Mucosa of rectum (tissue), 2 donors: ENCODE data around the gene KIF5C.

Experiments
- H3K27ac ChIP-seq, 2 donors: one replicate each; pipeline ENCODE4 v1.7.0; 2013; ENCODE audit warnings: inconsistent platforms in 2 of 2, low read depth in 2 of 2, low read length in 2 of 2
- H3K27me3 ChIP-seq, 2 donors: one replicate each; pipeline ENCODE4 v1.7.0; 2013; ENCODE audit warnings: low read length in 2 of 2; ENCODE audit not compliant: control insufficient read depth in 2 of 2, insufficient read depth in 2 of 2
- H3K36me3 ChIP-seq, 2 donors: one replicate each; pipeline ENCODE4 v1.7.0; 2013; ENCODE audit warnings: low read length in 2 of 2; ENCODE audit not compliant: control insufficient read depth in 2 of 2, insufficient read depth in 2 of 2
- H3K4me1 ChIP-seq, 2 donors: one replicate each; pipeline ENCODE4 v1.7.0; 2013; ENCODE audit warnings: low read length in 2 of 2, mild to moderate bottlenecking in 1 of 2; ENCODE audit not compliant: control insufficient read depth in 2 of 2, insufficient read depth in 2 of 2
- H3K4me3 ChIP-seq, 2 donors: one replicate each; pipeline ENCODE4 v1.7.0; 2013; ENCODE audit warnings: low read length in 2 of 2
- H3K9ac ChIP-seq, 2 donors: one replicate each; pipeline ENCODE4 v1.7.0; 2013; ENCODE audit warnings: low read length in 2 of 2, low read depth in 1 of 2, mild to moderate bottlenecking in 1 of 2
- H3K9me3 ChIP-seq, 2 donors: one replicate each; pipeline ENCODE4 v1.7.0; 2013; ENCODE audit warnings: low read length in 2 of 2; ENCODE audit not compliant: control insufficient read depth in 2 of 2
- donor health status: healthy.
- donor health status: Normal muscosa, but diverticular disease.

KIF5C gene

GRCh38 chr2:148903294-148903693, 28.3 kb downstream of the KIF5C start:
- Histone ChIP-seq H3K4me1 (peaks cover 0 to 8% of the 10 kb centered on the region in 2 donors), H3K9me3 (no peaks in the 10 kb centered on the region), H3K9ac (no peak overlapping the region), H3K4me3 (no peak overlapping the region), H3K27ac (no peak overlapping the region), H3K27me3 (no peaks in the 10 kb centered on the region), H3K36me3 (no peaks in the 10 kb centered on the region)

DNA sequence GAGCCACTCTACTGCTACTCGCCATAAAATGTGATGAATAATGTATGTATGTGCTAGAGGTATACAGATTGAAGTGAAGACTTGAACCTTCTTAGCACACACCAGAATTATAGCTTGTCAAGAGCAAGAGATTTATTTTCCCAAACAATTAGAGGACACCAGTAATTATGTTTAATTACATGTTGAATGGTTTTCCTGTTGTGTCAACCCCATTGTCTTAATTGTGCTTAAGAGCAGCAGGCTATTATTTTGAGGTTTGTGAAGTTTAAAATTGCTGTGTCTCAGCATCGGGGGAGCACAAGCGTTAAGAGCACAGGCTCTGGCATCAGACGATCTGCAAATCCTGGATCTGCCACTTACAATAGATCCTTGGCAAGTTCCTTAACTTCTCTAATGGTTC, 29.0 kb downstream of the KIF5C start:
- no peak overlapping the region for H3K9ac ChIP-seq
- no peaks in the 10 kb centered on the region for H3K36me3 ChIP-seq
- no peaks in the 10 kb centered on the region for H3K9me3 ChIP-seq
- H3K27ac ChIP-seq = no peak overlapping the region
- H3K4me1 ChIP-seq = peaks cover 0 to 8% of the 10 kb centered on the region in 2 donors
- H3K4me3 ChIP-seq = no peak overlapping the region
- no peaks in the 10 kb centered on the region for H3K27me3 ChIP-seq

GRCh38 chr2:148906124-148906523, 31.1 kb downstream of the KIF5C start:
- Histone ChIP-seq H3K4me1 (peaks cover 0 to 4% of the 10 kb centered on the region in 2 donors), H3K9me3 (no peaks in the 10 kb centered on the region), H3K4me3 (no peak overlapping the region), H3K36me3 (no peaks in the 10 kb centered on the region), H3K27me3 (no peaks in the 10 kb centered on the region), H3K9ac (no peak overlapping the region), H3K27ac (no peak overlapping the region)

GRCh38 chr2:148907085-148907785, 32.2 kb downstream of the KIF5C start:
- H3K9me3 ChIP-seq = no peaks in the 10 kb centered on the region
- H3K9ac ChIP-seq = no peak overlapping the region
- H3K4me3 ChIP-seq = no peak overlapping the region
- H3K27ac ChIP-seq = no peak overlapping the region
- H3K4me1 ChIP-seq = peaks cover 0 to 4% of the 10 kb centered on the region in 2 donors
- no peaks in the 10 kb centered on the region for H3K27me3 ChIP-seq
- no peaks in the 10 kb centered on the region for H3K36me3 ChIP-seq

GRCh38 chr2:148909114-148909513, 34.1 kb downstream of the KIF5C start:
- H3K4me3 ChIP-seq = no peak overlapping the region
- no peaks in the 10 kb centered on the region for H3K9me3 ChIP-seq
- H3K4me1 ChIP-seq = no peaks in the 10 kb centered on the region
- H3K27ac ChIP-seq = no peak overlapping the region
- H3K36me3 ChIP-seq = no peaks in the 10 kb centered on the region
- no peak overlapping the region for H3K9ac ChIP-seq
- H3K27me3 ChIP-seq = no peaks in the 10 kb centered on the region

GRCh38 chr2:148913061-148913460, 38.0 kb downstream of the KIF5C start:
- no peak overlapping the region for H3K9ac ChIP-seq
- no peak overlapping the region for H3K4me3 ChIP-seq
- no peaks in the 10 kb centered on the region for H3K36me3 ChIP-seq

DNA sequence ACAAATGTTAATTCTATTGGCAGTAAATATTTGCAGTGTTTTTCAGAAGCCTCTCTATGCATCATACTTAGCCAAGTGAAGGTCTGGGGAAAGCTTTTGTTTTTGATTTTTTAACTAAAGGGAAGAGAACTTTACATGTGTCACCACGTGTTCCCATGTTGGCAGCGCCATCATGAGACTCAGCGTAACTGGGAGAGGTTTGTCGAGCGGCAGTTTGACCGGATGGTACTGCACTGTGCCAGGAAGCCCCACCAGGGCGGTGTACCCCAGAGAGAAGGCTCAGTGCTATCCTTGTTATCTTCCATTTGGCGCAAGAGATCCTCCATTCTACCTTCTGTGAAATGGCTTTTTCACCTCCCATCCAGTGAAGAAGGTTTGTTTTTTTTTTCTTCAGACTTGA, 38.5 kb downstream of the KIF5C start:
- Histone ChIP-seq H3K27ac (no peak overlapping the region), H3K9me3 (peaks cover 0 to under 1% of the 10 kb centered on the region in 2 donors), H3K9ac (no peak overlapping the region), H3K27me3 (no peaks in the 10 kb centered on the region), H3K4me3 (no peak overlapping the region), H3K36me3 (no peaks in the 10 kb centered on the region), H3K4me1 (no peaks in the 10 kb centered on the region)

More at GRCh38 chr2:148913061-148913460, 38.0 kb downstream of the KIF5C start:
- Histone ChIP-seq H3K4me1 (no peaks in the 10 kb centered on the region), H3K9me3 (no peaks in the 10 kb centered on the region), H3K27ac (no peak overlapping the region), H3K27me3 (no peaks in the 10 kb centered on the region)

DNA sequence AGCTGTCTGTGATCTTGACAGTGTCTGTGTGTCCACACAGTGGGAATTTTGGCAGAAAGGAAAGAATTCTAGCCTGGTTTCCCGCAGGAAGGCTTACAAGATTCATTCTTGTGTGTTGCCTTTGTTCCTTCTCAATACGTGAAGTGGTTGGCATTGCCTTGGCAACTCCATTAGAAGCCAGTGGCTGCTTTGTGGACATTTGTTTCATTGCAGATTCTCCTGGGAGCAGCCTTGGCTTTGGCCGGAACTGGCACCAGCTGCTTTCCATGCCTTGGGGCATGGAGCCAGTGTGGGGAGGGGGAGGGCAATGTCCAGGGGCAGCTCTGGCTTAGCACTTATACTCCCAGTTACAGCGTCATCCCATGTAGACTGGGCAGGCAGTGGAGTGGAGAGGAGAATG, 39.4 kb downstream of the KIF5C start:
- no peaks in the 10 kb centered on the region for H3K36me3 ChIP-seq
- H3K27ac ChIP-seq = no peak overlapping the region
- H3K4me3 ChIP-seq = no peak overlapping the region
- no peaks in the 10 kb centered on the region for H3K27me3 ChIP-seq
- no peaks in the 10 kb centered on the region for H3K4me1 ChIP-seq
- no peak overlapping the region for H3K9ac ChIP-seq
- H3K9me3 ChIP-seq = peaks cover 0 to 5% of the 10 kb centered on the region in 2 donors

DNA sequence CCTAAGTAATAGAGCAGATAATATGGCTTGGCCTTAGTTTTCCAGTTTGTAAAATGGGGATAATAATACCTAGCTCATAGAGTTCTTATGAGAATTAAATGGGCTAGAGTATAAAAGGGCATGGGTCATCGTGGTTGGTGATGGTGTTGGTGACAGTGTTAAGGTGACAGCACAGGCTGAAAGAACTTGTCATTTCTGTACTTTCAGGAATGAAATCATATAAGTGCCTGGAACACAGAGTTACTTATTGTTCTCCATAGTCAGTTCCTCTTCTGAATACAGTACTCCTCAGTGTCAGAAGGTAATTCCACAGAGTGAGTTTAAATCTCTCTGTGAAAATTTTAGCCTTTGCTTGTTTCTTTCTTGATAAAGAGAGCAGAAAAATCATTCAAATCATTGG, 42.4 kb downstream of the KIF5C start:
- Histone ChIP-seq H3K4me1 (no peaks in the 10 kb centered on the region), H3K27me3 (no peaks in the 10 kb centered on the region), H3K4me3 (no peak overlapping the region), H3K9ac (no peak overlapping the region), H3K36me3 (no peaks in the 10 kb centered on the region), H3K27ac (no peak overlapping the region), H3K9me3 (peaks cover 0 to 5% of the 10 kb centered on the region in 2 donors)

GRCh38 chr2:148918554-148918953, 43.5 kb downstream of the KIF5C start:
- Histone ChIP-seq H3K4me3 (no peak overlapping the region), H3K9ac (no peak overlapping the region), H3K9me3 (peaks cover 0 to 5% of the 10 kb centered on the region in 2 donors), H3K4me1 (no peaks in the 10 kb centered on the region), H3K36me3 (no peaks in the 10 kb centered on the region), H3K27me3 (no peaks in the 10 kb centered on the region), H3K27ac (no peak overlapping the region)
